HepG2 (cell line): Measurements from ENCODE around the gene HS3ST5. TPM values are rescaled to one million over a fixed set of nuclear protein-coding genes. Genes with fewer than 3 reads are reported as not detected.

Experiments used
- ATAC-seq: fragments of 200-7000 bp; cut with Tn5 transposase; 3 replicates; pipeline ENCODE4 v1.9.1; 2020; ENCODE audit warnings: mild to moderate bottlenecking, moderate library complexity
- BruUV-seq: library from RNA; stranded (reverse); fragments of 400-500 nt; replicated peaks from 2 replicates; lab custom pipeline; 2021; lab: Mats Ljungman, UMichigan
- CTCF ChIA-PET: fragments of 300-600 bp; formaldehyde crosslinking; extraction: SDS; loops from one replicate; lab custom pipeline; 2021; ENCODE audit warnings: low total read pairs, inconsistent platforms, low intra/inter-chr PET ratio; lab: Yijun Ruan, JAX
- POLR2A ChIA-PET: fragments of 350-600 bp; sonication (Branson Sonifier 250); formaldehyde crosslinking; loops from one replicate; lab custom pipeline; 2020; ENCODE audit warnings: antibody characterized with exemption, inconsistent platforms; lab: Yijun Ruan, JAX
- DNase-seq: peaks from one replicate; pipeline ENCODE4 v3.0.0-alpha.2; 2015; ENCODE audit warnings: low spot score
- FAIRE-seq: peaks from 3 replicates; lab custom pipeline; 2011; peaks lifted over from hg19 to GRCh38; lab: Jason Lieb, UNC
- H2AFZ ChIP-seq: one replicate; pipeline ENCODE4 v1.6.1; 2011; ENCODE audit warnings: low read length, inconsistent platforms
- H3K27ac ChIP-seq: fragments of 300-600 bp; 3 replicates; pipeline ENCODE4 v1.8.0; 2011; ENCODE audit warnings: mixed run types, mild to moderate bottlenecking, mixed read lengths, low read length, inconsistent platforms; ENCODE audit not compliant: insufficient read depth; ENCODE audit errors: extremely low read length
- H3K27me3 ChIP-seq, 2 experiments: fragments of 200-600 bp in 1 of 2; 2 replicates in 1 of 2; 3 replicates in 1 of 2; pipeline versions ENCODE4 v1.6.0 to v1.8.0; 2011; ENCODE audit warnings: low read length in 2 of 2, mild to moderate bottlenecking in 2 of 2, moderate library complexity in 2 of 2, inconsistent platforms in 1 of 2; ENCODE audit not compliant: insufficient read depth in 2 of 2, control insufficient read depth in 1 of 2
- H3K36me3 ChIP-seq, 2 experiments: fragments of 200-600 bp in 1 of 2; replicated peaks in 1 of 2; 2 replicates in 1 of 2; 3 replicates in 1 of 2; pipeline versions ENCODE4 v1.5.1 to v1.8.0; 2011; ENCODE audit warnings: low read length in 2 of 2, inconsistent platforms in 1 of 2; ENCODE audit not compliant: insufficient read depth in 2 of 2, control insufficient read depth in 1 of 2
- H3K4me1 ChIP-seq: 2 replicates; pipeline ENCODE4 v1.5.1; 2012; ENCODE audit warnings: low read length, inconsistent platforms; ENCODE audit not compliant: insufficient read depth
- H3K4me2 ChIP-seq: 2 replicates; pipeline ENCODE4 v1.6.0; 2011; ENCODE audit warnings: low read depth, low read length, inconsistent platforms
- H3K4me3 ChIP-seq, 3 experiments: fragments of 200-600 bp in 1 of 3; sonication (generic), shearing (Covaris generic) in 1 of 3; replicated peaks in 1 of 3; 2 replicates each; pipeline ENCODE4 v1.5.1; 2011 to 2016; ENCODE audit warnings: low read length in 3 of 3, inconsistent platforms in 2 of 3, low read depth in 2 of 3, mild to moderate bottlenecking in 2 of 3, control low read depth in 1 of 3, mixed read lengths in 1 of 3; ENCODE audit not compliant: insufficient read depth in 1 of 3
- H3K79me2 ChIP-seq: one replicate; pipeline ENCODE4 v1.6.1; 2011; ENCODE audit warnings: low read length, inconsistent platforms; ENCODE audit not compliant: insufficient read depth
- H3K9ac ChIP-seq: 2 replicates; pipeline ENCODE4 v1.6.0; 2011; ENCODE audit warnings: mild to moderate bottlenecking, low read depth, low read length, inconsistent platforms; ENCODE audit not compliant: insufficient read depth
- H3K9me3 ChIP-seq: 2 replicates; pipeline ENCODE4 v1.5.1; 2012; ENCODE audit warnings: mild to moderate bottlenecking, low read length
- H4K20me1 ChIP-seq: 2 replicates; pipeline ENCODE4 v1.6.0; 2011; ENCODE audit warnings: inconsistent platforms, mild to moderate bottlenecking, low read length, moderate library complexity; ENCODE audit not compliant: insufficient read depth
- ZBTB8A ChIP-seq: sonication (generic); formaldehyde crosslinking; IDR thresholded peaks from 2 replicates; pipeline ENCODE4 v1.4.0; 2020; ENCODE audit warnings: mild to moderate bottlenecking, low read depth, missing genetic modification reagents, borderline replicate concordance
- ZNF143 ChIP-seq: sonication (generic); formaldehyde crosslinking; IDR thresholded peaks from 2 replicates; pipeline ENCODE4 v1.4.0; 2020; ENCODE audit warnings: missing genetic modification reagents
- WGBS: methylation state at CpG from one replicate; pipeline ENCODE4 v1.1.6; 2017; ENCODE audit warnings: low lambda C conversion rate; 5-methylcytosine and 5-hydroxymethylcytosine counted together
- in situ Hi-C: cut with HindIII; loops from 2 replicates; pipeline ENCODE4 v1.10.0; 2017; ENCODE audit warnings: low pct_unique_long_range_greater_than_20kb; ENCODE audit not compliant: extremely low pct_ligation_motif_present
- intact Hi-C: fragments of 100-400 bp; cut with micrococcal nuclease; formaldehyde crosslinking; loops from one replicate; pipeline ENCODE4 v1.10.0; 2022; ENCODE audit not compliant: unreplicated experiment
- polyA plus RNA-seq, 8 experiments: library from polyadenylated mRNA; depleted of rRNA in 3 of 8; stranded (reverse) in 7 of 8; unstranded in 1 of 8; fragments of >200 nt; fragmentation: Illumina TruSeq in 4 of 8; extraction: Trizol in 4 of 8; gene quantifications; 2 replicates each; pipeline versions ENCODE4 v1.2.1 to v1.2.3, GENCODE V29; 2011 to 2016; ENCODE audit warnings: low read depth in 4 of 8, missing spikeins in 1 of 8, mixed read lengths in 1 of 8; ENCODE audit not compliant: insufficient read depth in 1 of 8
- total RNA-seq, 5 experiments: library from RNA; depleted of rRNA; stranded (reverse); fragments of >200 nt; fragmentation: Illumina TruSeq; extraction: Trizol; gene quantifications; 2 replicates each; pipeline ENCODE4 v1.2.3, GENCODE V29; 2016; ENCODE audit warnings: low read depth in 1 of 5
- TF ChIP-seq, protein P1 (sequence below): IDR thresholded peaks from 2 replicates; pipeline ENCODE4 v1.6.1; 2016; ENCODE audit warnings: low read depth, borderline replicate concordance
- TF ChIP-seq, protein P2 (sequence below): sonication (generic); IDR thresholded peaks from 2 replicates; pipeline ENCODE4 v1.6.1; 2016; ENCODE audit warnings: low read depth, borderline replicate concordance
- TF ChIP-seq, protein P3 (sequence below): sonication (generic); formaldehyde crosslinking; IDR thresholded peaks from 2 replicates; pipeline ENCODE4 v1.5.0; 2020; ENCODE audit warnings: mild to moderate bottlenecking, missing genetic modification reagents

The HS3ST5 gene
- total and polyA plus RNA-seq, 2 of the 13 experiments (the other 11 are each of a cell fraction or from before 2014, with no cell fraction given) = 1.1 to 1.6 TPM

DNA sequence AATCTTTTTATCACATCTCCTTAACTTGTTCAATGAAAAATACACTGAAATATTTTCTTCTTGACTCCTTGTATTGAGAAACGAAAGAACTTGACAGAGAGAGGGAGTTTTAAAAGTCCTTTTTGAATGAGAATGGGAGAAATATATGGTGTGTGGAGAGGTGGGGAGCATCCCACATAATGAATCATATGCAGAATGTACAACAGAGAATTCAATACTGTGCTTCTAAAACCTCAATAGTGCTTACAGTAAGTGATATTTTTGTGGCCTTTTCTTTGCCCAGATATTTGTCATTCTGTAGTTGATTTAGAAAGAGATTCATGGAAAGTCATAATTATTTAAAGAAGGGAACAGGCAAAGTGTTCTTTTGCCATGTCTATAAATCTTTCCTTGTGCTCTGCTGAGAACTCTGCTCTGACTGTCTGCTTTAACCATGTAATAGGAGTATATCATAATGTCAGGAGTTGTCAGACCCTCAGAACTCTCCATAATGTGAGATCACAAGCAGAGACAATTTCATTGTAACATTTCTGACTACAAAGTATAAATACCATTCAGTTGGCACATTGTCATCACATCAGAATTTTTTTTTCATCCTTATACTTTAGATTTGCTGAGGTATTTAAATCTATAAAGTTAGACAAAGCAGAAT is 32.8 kb upstream of the HS3ST5 start:
- FAIRE-seq = no peak
- Histone ChIP-seq H3K36me3 (no peaks in the 10 kb centered on the region), H3K4me1 (peaks cover 20% of the 10 kb centered on the region), H3K27me3 (no peaks in the 10 kb centered on the region; a peak in 1 of 5 replicates), H3K4me3 (no peak overlapping the region), H3K4me2 (no peak overlapping the region), H3K9me3 (no peaks in the 10 kb centered on the region), H2AFZ (no peak overlapping the region), H3K27ac (no peak overlapping the region), H3K9ac (no peak overlapping the region), H3K79me2 (no peaks in the 10 kb centered on the region), H4K20me1 (no peaks in the 10 kb centered on the region)
- CTCF ChIA-PET = no interaction called here
- WGBS = 71% methylated on average over 1 of the region's 1 CpG
- in situ Hi-C loops (no loop called here), intact Hi-C loops (no loop called here)
- TF ChIP-seq, protein P1, sequence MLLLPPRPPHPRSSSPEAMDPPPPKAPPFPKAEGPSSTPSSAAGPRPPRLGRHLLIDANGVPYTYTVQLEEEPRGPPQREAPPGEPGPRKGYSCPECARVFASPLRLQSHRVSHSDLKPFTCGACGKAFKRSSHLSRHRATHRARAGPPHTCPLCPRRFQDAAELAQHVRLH (CRISPR knock-in tag) = no peak
- TF ChIP-seq, protein P2, sequence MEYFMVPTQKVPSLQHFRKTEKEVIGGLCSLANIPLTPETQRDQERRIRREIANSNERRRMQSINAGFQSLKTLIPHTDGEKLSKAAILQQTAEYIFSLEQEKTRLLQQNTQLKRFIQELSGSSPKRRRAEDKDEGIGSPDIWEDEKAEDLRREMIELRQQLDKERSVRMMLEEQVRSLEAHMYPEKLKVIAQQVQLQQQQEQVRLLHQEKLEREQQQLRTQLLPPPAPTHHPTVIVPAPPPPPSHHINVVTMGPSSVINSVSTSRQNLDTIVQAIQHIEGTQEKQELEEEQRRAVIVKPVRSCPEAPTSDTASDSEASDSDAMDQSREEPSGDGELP = no peak
- no peak for TF ChIP-seq ZNF143 (CRISPR knock-in tag)
- no peak for TF ChIP-seq ZBTB8A (CRISPR knock-in tag)
- TF ChIP-seq, protein P3, sequence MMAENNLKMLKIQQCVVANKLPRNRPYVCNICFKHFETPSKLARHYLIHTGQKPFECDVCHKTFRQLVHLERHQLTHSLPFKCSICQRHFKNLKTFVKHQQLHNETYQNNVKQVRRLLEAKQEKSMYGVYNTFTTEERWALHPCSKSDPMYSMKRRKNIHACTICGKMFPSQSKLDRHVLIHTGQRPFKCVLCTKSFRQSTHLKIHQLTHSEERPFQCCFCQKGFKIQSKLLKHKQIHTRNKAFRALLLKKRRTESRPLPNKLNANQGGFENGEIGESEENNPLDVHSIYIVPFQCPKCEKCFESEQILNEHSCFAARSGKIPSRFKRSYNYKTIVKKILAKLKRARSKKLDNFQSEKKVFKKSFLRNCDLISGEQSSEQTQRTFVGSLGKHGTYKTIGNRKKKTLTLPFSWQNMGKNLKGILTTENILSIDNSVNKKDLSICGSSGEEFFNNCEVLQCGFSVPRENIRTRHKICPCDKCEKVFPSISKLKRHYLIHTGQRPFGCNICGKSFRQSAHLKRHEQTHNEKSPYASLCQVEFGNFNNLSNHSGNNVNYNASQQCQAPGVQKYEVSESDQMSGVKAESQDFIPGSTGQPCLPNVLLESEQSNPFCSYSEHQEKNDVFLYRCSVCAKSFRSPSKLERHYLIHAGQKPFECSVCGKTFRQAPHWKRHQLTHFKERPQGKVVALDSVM (CRISPR knock-in tag) = no peak
- ATAC-seq = no peak
- POLR2A ChIA-PET = no interaction called here
- DNase-seq = no peak
- BruUV-seq = no TSS peak
